Hematopoietic multipotent progenitor cell (in vitro differentiated cells): ENCODE data around the gene GPRIN1. TPM values are rescaled to one million over a fixed set of nuclear protein-coding genes. Genes with fewer than 3 reads are reported as not detected.

Source experiments
- DNase-seq, 3 donors: peaks; one replicate each; pipeline ENCODE4 v3.0.0-alpha.2; 2011 to 2015; ENCODE audit warnings: low read depth in 2 of 3, low spot score in 2 of 3
- total RNA-seq: library from RNA; depleted of rRNA; stranded (reverse); fragments of >200 nt; gene quantifications from one replicate; pipeline ENCODE4 v1.2.3, GENCODE V29; 2012

The GPRIN1 gene
- total RNA-seq = under 0.01 TPM

DNA sequence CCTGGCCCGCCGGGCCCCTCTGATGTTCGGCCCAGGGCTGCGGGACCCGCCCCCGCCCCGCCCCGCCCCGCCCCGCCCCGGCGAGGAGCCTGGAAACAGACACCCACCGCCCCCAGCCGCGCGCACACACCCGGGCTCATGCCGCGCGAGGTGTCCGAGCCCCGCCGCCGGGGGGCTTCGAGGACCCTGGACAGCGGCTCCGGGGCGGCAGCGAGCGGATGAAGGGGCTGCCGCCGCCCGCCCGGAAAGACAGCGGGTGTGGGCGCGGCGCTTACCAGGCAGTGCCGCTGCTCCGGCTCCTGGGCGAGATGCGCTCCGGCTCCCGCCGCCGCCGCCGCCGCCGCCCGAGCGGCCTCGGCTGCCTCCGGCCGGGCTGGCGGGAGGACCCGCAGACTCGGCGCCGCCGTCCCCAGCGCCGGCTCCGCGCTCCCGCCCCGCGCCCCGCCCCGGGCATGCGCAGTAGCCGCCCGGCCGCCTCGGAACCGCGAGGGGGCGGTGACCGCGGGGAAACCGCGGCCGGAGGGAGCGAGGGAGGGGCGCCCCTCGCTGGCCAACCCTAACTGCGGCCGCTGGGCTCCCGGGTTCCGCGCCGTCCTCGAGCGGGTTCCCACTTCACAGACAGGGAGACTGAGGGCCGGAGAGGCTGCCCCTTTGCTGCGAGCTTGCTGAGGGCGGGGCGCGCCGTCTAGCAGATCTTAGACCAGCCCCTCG lies at the start of gene GPRIN1:
GPRIN1 (minus strand) TSS at position 433 of the 711 bp plus-strand sequence. CDS start 10,322 bp downstream, outside the sequence.
- DNase-seq = peak in 2 of 3 donors; percentile 56 to 58

DNA sequence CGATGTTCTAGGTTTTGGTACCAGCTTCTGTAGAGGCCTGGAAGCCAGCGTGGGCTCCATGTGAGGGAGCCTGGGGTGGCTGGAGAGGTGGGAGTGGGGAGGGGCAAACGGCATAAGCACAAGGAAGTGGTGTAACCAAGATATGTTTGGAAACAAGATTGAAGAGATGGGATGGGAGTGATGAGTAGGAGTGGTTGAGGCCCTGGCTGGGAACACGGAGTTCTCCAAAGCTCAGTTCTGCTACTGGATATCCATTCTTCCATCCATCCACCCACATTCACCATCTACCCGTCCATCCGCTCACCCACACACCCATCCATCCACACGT lies 49.5 kb upstream of the GPRIN1 start:
- no peak for DNase-seq

- peak in 2 of 3 donors; percentile 53 to 75 for DNase-seq
These were observed 49.0 kb upstream of the GPRIN1 start for GRCh38 chr5:176658817-176659511.

- peak in 2 of 3 donors; percentile 59 to 75 for DNase-seq
These were observed 48.1 kb upstream of the GPRIN1 start for GRCh38 chr5:176658007-176658599.

DNA sequence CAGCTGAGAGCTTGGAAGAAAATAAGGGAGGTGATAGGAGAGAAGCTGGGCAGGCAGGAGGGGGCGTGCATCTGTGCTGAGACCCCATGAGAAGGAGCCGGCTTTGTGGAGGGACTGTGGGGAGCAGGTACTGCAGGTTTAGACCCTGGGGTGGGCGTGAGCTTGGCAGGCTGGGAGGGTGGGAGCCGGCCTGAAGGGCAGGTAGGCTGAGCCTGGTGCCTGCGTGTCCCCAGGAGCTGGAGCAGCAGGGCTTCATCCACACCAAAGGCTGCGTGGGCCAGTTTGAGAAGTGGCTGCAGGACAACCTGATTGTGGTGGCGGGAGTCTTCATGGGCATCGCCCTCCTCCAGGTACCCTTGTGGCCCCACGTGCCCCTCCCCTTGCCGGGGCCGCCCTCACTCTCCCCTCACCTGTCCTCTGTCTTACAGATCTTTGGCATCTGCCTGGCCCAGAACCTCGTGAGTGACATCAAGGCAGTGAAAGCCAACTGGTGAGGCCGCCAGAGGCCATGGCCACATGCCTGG lies 46.6 kb upstream of the GPRIN1 start:
- no peak for DNase-seq

GRCh38 chr5:176654856-176655255 lies 44.9 kb upstream of the GPRIN1 start:
- no peak for DNase-seq

DNA sequence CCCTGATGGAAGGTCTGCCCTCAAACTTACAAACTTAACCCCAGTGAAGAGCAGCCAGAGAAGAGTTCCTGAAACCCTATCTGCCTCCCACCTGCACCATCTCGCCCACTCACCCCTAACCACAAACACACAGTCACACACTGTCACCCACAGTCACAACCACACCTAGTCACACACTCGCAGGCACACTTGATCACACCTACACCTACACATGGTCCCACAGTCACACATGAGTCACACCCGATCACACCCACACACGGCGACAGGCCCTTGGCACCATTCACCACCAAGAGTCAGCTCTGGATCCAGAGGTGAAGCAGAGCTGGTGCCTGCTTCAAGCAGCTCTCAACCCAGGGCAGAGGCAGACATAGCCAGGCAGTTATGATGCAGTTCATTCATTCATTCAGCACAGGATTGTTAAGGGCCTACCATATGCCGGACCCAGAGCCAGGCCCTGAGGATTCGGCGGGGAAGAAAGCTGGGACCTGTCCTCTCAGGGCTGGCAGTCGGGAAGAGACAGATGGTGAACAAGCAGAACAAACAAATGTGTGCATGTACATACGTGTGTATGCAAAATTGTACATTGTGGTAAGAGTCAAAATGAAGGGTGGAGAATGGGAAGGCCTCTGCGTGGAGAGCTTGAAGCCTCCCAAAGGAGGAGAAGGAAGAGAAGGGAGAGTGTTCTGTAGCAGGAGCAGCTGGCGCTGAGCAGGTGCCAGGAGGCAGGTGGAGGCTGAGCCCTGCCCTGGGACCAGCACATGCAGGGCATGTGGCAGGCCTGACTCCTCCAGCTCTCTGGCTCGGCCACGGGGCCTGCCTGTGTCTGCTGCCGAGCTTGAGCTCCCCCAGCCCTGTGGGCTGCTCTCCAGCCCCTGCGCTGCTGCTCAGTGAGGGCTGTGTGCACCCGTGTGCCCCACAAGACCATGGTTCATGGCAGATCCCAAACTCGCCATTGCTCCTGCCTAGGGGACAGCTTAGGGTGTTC lies 43.7 kb upstream of the GPRIN1 start:
- no peak for DNase-seq

- no peak for DNase-seq
These were observed 42.2 kb upstream of the GPRIN1 start for GRCh38 chr5:176652136-176652535.

DNA sequence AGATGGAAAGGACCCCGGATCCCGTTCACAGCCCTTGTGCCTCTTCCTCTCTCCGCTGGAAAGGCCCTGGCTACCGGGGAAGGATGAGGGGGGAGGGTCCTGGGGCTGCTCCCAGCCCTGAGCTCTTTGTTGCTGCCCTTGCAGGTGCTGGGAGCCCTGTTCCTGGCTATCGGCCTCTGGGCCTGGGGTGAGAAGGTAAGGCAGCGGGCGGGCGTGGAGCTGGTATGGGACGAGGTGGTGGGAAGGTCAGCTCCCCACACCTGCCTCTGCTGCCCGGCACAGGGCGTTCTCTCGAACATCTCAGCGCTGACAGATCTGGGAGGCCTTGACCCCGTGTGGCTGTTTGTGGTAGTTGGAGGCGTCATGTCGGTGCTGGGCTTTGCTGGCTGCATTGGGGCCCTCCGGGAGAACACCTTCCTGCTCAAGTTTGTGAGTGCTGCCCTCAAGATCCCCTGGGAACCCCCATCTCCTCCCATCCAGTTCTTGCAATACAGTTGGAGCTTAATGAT lies 41.6 kb upstream of the GPRIN1 start:
- no peak for DNase-seq

GRCh38 chr5:176650354-176650884 lies 40.5 kb upstream of the GPRIN1 start:
- DNase-seq = no peak

DNA sequence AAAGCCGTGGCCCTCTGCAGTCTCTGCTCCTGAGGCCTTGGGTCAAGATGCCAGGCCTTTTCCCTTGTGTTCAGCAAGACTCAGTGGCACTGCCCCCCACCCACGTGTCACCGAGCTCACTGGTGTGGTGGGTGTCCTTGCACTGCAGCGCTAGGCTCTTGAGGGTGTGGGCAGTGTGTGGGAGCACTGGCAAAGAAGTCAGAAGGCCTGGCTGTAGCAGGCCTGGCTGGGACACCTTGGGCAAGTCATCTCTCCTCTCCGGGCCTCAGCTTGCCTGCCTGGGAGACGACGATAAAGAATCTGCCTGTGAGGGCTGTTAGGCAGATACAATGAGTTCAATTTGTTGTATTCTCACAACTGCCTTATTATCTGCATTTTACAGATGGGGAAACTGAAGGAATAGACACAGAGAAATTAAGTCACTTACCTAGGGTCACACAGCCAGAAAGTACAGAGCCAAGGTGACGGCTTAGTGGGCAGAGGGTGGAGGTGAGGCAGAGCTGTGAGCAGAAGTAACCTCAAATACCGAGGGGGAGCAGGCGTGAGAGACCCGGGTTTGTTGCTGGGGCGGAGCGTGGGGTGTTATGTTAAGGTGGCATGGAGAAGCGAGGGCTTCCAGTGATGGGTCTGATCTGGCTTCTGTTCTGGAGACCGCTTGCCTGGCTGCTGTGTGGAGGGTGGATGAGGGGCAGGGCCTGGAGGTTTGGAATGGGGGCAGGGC lies 38.7 kb upstream of the GPRIN1 start:
- no peak for DNase-seq

GRCh38 chr5:176647843-176648473 lies 38.0 kb upstream of the GPRIN1 start:
- no peak for DNase-seq

DNA sequence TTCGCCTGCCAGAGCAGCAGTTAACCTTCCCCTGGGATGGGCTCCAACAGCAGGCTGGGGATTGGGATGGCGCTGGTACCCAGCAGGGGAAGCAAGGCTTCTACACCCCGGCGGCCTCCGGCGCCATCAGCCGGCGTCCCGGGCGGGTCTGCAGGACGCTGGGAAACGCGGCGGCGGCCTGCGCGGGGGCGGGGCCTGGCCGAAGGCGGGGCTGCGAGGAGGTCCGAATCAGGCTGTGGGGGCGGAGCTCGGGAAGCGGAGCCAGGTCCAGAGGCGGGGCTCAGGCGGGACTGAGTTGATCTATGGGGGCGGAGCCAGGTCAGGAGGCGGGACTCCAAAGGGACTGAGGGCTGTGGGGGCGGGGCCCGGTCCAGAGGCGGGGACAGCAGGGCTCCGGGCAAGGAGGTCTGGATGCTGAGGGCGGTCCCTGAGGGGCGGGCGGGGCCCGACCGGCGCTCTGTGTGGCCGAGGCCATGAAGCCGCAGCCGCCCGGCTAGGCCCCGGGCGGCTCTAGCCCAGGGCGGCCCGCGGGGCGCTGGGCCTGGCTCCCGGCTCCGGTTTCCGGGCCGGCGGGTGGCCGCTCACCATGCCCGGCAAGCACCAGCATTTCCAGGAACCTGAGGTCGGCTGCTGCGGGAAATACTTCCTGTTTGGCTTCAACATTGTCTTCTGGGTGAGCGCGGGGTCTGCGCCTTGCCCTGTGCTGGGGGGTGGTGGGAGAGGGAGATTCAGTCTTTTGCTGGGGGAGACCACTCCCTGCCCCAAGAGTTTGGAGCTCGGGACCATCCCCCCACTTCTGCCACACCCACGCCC lies 37.3 kb upstream of the GPRIN1 start, which contains the start of gene TSPAN17:
TSPAN17 (plus strand) TSS at position 455 of the 813 bp plus-strand sequence; CDS start at position 587, 132 bp downstream.
- DNase-seq = peak; percentile 89 to 98 (median 98)

DNA sequence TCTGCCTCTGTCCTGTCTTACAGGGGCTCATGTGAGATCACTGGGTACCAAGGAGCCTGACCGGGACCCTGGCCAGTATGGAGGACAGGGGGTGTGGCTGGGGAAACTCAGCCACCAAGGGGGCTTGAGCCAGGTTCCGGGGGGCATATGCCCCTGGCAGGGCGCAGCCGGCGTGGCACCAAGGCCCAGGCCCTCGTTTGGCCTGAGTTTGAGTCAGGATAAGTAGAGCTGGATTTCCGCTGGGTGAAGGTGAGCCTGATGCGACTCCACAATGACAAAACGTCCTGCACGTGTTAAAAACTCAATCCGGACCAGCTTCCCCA lies 36.7 kb upstream of the GPRIN1 start:
- no peak for DNase-seq

DNA sequence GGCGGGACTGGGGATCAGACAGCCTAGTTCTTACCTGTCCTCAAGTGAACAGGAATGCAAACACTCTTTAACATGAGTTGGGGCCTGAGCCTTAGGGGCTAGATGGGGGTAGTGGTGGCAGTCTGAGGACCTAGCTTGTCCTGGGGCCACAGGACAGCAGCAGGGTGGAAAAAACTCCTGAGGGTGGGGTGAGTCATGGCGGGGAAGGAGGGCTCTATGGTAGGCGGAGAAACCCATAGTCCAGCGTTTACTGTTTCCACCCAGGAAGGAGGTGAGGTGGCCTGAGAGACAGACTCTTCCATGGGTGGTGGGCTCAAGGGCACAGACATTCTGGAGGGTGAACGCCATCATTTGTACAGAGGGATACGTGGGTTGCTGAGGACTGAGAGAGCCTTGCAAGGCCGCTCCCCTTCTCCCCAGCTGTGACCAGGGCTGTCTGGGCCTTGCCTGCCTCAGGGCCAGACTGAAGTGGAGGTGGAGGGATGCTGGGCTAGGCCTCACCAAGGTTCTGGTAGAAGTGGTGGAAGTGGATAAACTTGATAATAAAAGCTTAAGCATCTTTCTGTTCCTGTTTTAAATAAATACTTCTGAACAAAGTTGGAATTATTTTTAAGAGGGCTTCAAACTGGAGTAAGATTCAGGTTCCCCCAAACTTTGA lies 36.2 kb upstream of the GPRIN1 start:
- DNase-seq = no peak

- DNase-seq = no peak
These were observed 35.1 kb upstream of the GPRIN1 start for GRCh38 chr5:176644878-176645670.

DNA sequence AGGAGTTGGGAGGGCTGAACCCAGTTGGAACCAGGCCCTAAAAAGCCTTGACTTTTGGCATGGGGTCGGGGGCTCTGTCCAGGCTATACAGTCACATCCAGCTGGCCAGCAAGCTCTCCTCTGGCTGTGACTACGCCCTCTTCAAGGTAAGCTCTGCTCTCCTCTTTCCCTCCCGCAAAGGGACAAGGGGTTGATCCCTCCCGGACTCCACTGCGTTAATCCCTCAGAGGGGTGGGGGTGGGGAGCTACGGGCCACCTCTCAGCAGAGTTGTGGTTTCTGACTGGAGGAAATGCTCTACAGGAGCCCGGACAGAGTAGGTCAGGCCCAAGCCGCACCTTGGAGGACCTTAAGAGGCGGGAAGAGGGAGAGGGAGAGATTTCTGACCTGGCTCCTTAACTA lies 34.3 kb upstream of the GPRIN1 start:
- DNase-seq = no peak
